Activated T-helper 2 cell treated with anti-CD3 and anti-CD28 coated beads, Interferon-gamma antibody, Interleukin-2, Interleukin-4, amounts not matched to agents 10 μg/mL and 5 μg/mL and 100 μg/mL, durations not matched to agents 14 hours and 24 hours and 36 hours (primary cell): Measurements from ENCODE around the gene CHMP4B. TPM values are rescaled to one million over a fixed set of nuclear protein-coding genes. Genes with fewer than 3 reads are reported as not detected.

ENCODE experiments used
- DNase-seq: peaks from one replicate; pipeline ENCODE4 v3.0.0; 2021; ENCODE audit warnings: low spot score
- H3K27ac Mint-ChIP-seq: one replicate; pipeline ENCODE4 v1.8.0; 2021; ENCODE audit warnings: mixed read lengths
- H3K27me3 Mint-ChIP-seq: one replicate; pipeline ENCODE4 v1.8.0; 2021; ENCODE audit warnings: low read depth, mixed read lengths
- H3K36me3 Mint-ChIP-seq: one replicate; pipeline ENCODE4 v1.8.0; 2021; ENCODE audit warnings: low read depth, mixed read lengths
- H3K4me1 Mint-ChIP-seq: one replicate; pipeline ENCODE4 v1.8.0; 2021; ENCODE audit warnings: low read depth, mixed read lengths
- H3K4me3 Mint-ChIP-seq: one replicate; pipeline ENCODE4 v1.8.0; 2021; ENCODE audit warnings: low read depth, mild to moderate bottlenecking, moderate library complexity, mixed read lengths
- H3K9me3 Mint-ChIP-seq: one replicate; pipeline ENCODE4 v1.8.0; 2021; ENCODE audit warnings: mixed read lengths
- intact Hi-C: fragments of 100-400 bp; cut with micrococcal nuclease; formaldehyde crosslinking; loops from one replicate; pipeline ENCODE4 v1.15.1; 2023
- total RNA-seq: library from RNA; stranded (reverse); gene quantifications from 2 replicates; pipeline ENCODE4 v1.2.3, GENCODE V29; 2022

CHMP4B gene
- total RNA-seq, 1 donor from 2014 or later: 116 TPM

GRCh38 chr20:33815671-33816070, 4.5 kb downstream of the CHMP4B start:
- intact Hi-C loops: no loop called here
- no peak overlapping the region for H3K4me3 Mint-ChIP-seq
- H3K27me3 Mint-ChIP-seq: no peaks in the 10 kb centered on the region
- no peak for DNase-seq
- H3K27ac Mint-ChIP-seq: no peak overlapping the region
- H3K4me1 Mint-ChIP-seq: peaks cover 59% of the 10 kb centered on the region
- peaks cover 72% of the 10 kb centered on the region for H3K36me3 Mint-ChIP-seq
- H3K9me3 Mint-ChIP-seq: no peaks in the 10 kb centered on the region

DNA sequence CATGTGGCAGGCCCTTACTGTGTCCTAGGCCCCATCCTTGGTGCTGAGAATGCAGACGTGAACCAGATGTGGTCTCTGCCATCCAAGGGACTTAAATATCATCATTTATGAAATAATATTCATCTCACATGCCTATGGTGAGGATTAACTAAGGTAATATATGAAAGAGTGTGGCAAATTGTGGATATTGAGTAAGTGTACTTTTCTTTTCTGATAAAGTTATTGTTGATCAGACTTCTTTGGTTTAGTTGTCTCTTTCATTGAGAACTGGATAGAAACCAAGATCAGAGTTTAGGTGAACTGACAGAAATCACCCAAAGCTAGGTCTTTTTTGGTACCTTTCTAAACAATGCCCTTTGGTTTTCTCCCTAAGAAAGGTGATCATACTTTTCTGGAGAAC, 5.0 kb downstream of the CHMP4B start:
- DNase-seq: no peak
- H3K27ac Mint-ChIP-seq: no peak overlapping the region
- no peaks in the 10 kb centered on the region for H3K27me3 Mint-ChIP-seq
- H3K4me1 Mint-ChIP-seq: peaks cover 59% of the 10 kb centered on the region
- intact Hi-C loops: no loop called here
- no peaks in the 10 kb centered on the region for H3K9me3 Mint-ChIP-seq
- no peak overlapping the region for H3K4me3 Mint-ChIP-seq
- peaks cover 72% of the 10 kb centered on the region for H3K36me3 Mint-ChIP-seq

DNA sequence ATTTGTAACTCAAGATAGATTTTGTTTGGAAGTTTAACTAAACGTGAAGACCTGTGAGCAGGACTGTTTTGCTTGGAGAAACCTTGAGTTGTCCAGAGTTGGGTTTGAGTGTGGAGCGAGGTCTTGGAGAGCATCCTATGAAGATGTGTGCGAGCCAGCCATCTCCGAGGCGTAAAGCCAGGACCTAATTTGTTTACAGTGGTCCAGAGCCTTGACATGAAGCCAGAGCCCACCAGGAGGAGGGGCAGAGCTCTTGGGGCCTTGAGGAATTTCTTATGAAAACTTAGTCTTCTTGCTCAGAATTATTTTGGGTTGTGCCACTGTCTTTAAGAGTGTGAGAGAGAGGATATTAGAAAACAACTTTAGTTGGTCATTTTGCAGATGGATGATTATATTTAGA, 6.3 kb downstream of the CHMP4B start:
- H3K27ac Mint-ChIP-seq: no peak overlapping the region

GRCh38 chr20:33819456-33819855, 8.3 kb downstream of the CHMP4B start:
- peaks cover 46% of the 10 kb centered on the region for H3K4me1 Mint-ChIP-seq
- intact Hi-C loops: no loop called here
- no peak for DNase-seq
- no peak overlapping the region for H3K27ac Mint-ChIP-seq
- no peak overlapping the region for H3K4me3 Mint-ChIP-seq
- no peaks in the 10 kb centered on the region for H3K9me3 Mint-ChIP-seq
- H3K27me3 Mint-ChIP-seq: no peaks in the 10 kb centered on the region
- H3K36me3 Mint-ChIP-seq: peaks cover 62% of the 10 kb centered on the region

More for the DNA sequence above, 6.3 kb downstream of the CHMP4B start:
- no peaks in the 10 kb centered on the region for H3K9me3 Mint-ChIP-seq
- peaks cover 65% of the 10 kb centered on the region for H3K36me3 Mint-ChIP-seq
- intact Hi-C loops: no loop called here
- H3K27me3 Mint-ChIP-seq: no peaks in the 10 kb centered on the region
- no peak for DNase-seq
- H3K4me1 Mint-ChIP-seq: peaks cover 59% of the 10 kb centered on the region
- no peak overlapping the region for H3K4me3 Mint-ChIP-seq

- Mint-ChIP-seq H3K4me3 (no peak overlapping the region), H3K27ac (peak overlapping the region; percentile 9), H3K36me3 (peaks cover 60% of the 10 kb centered on the region), H3K9me3 (no peaks in the 10 kb centered on the region), H3K4me1 (peaks cover 47% of the 10 kb centered on the region), H3K27me3 (no peaks in the 10 kb centered on the region)
- DNase-seq: no peak
- intact Hi-C loops: no loop called here
Measured at GRCh38 chr20:33820362-33820761, 9.2 kb downstream of the CHMP4B start.

DNA sequence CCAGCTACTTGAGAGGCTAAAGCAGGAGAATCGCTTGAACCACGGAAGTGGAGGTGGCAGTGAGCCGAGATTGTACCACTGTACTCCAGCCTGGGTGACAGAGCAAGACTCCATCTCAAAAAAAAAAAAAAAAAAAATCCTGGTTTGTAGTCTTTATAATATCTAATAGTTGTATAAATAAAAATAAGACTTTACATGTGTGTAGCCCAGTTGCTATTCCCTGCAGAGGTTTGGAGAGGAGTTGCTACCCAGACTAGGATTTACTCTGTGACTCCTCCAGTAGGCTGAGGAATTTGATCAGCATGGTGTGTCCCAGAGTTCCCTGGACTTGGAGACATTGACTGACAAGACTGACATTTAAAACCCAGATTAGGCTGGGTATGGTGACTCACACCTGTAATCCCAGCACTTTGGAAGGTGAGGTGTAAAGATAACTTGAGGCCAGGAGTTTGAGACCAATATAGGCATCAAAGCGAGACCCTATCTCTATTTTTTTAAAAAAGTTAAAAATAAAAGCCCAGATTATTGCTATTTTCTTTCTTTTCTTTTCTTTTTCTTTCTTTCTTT, 10.2 kb downstream of the CHMP4B start:
- H3K9me3 Mint-ChIP-seq: no peaks in the 10 kb centered on the region
- peaks cover 52% of the 10 kb centered on the region for H3K4me1 Mint-ChIP-seq
- H3K27ac Mint-ChIP-seq: no peak overlapping the region
- no peak overlapping the region for H3K4me3 Mint-ChIP-seq
- peaks cover 50% of the 10 kb centered on the region for H3K36me3 Mint-ChIP-seq
- H3K27me3 Mint-ChIP-seq: no peaks in the 10 kb centered on the region
- intact Hi-C loops: no loop called here
- no peak for DNase-seq

DNA sequence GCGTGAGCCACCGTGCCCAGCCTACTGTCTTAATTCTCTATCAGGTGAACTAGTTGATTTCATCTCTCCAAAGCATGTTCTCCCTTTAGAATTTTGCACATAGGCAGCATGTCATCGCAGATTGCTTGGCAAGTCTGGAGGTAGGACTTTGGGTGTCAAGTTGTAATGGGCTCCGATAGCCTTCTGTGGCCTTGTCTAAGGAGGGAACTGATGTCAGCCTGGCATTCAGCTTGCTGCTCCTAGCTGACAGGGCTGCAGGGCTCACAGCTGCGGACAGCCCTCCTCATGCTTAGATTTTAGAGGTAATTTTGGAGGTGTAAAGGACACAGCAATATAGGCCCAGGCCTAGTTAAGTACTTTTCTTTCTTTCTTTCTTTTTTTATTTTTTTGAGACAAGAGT, 11.3 kb downstream of the CHMP4B start:
- peaks cover 42% of the 10 kb centered on the region for H3K36me3 Mint-ChIP-seq
- no peak overlapping the region for H3K27ac Mint-ChIP-seq
- DNase-seq: no peak
- H3K4me1 Mint-ChIP-seq: peaks cover 53% of the 10 kb centered on the region
- intact Hi-C loops: no loop called here
- no peaks in the 10 kb centered on the region for H3K9me3 Mint-ChIP-seq
- no peak overlapping the region for H3K4me3 Mint-ChIP-seq
- H3K27me3 Mint-ChIP-seq: no peaks in the 10 kb centered on the region

- intact Hi-C loops: no loop called here
- no peaks in the 10 kb centered on the region for H3K9me3 Mint-ChIP-seq
- peaks cover 36% of the 10 kb centered on the region for H3K36me3 Mint-ChIP-seq
- no peaks in the 10 kb centered on the region for H3K27me3 Mint-ChIP-seq
- H3K4me1 Mint-ChIP-seq: peaks cover 50% of the 10 kb centered on the region
- no peak overlapping the region for H3K4me3 Mint-ChIP-seq
- no peak for DNase-seq
- no peak overlapping the region for H3K27ac Mint-ChIP-seq
Measured at GRCh38 chr20:33822991-33823390, 11.8 kb downstream of the CHMP4B start.

DNA sequence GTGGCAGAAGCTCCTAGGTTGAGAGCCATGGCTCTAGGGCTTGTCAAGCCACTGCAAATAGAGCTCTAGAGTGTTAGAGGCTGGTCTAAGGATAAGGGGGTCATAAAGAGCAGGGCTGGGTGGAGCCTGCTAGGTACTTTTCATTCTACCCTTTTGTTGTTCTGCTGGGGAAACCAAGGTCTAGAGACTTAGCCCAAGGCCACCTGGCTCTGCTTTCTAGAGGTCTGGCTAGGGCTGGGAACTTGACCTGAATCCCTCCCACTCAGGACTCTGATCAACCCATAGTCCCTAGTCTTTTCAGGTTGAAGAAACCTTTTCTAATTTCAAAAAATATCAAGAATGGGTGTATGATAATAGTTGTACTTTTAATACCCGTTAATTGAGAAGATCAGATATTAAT, 13.7 kb downstream of the CHMP4B start:
- no peak for DNase-seq
- Mint-ChIP-seq H3K27ac (no peak overlapping the region), H3K4me1 (peaks cover 55% of the 10 kb centered on the region), H3K9me3 (no peaks in the 10 kb centered on the region), H3K4me3 (no peak overlapping the region), H3K27me3 (no peaks in the 10 kb centered on the region), H3K36me3 (peaks cover 28% of the 10 kb centered on the region)
- intact Hi-C loops: no loop called here

- Mint-ChIP-seq H3K27me3 (no peaks in the 10 kb centered on the region), H3K4me1 (peaks cover 52% of the 10 kb centered on the region), H3K27ac (no peak overlapping the region), H3K9me3 (no peaks in the 10 kb centered on the region), H3K4me3 (no peak overlapping the region), H3K36me3 (peaks cover 26% of the 10 kb centered on the region)
- intact Hi-C loops: no loop called here
- no peak for DNase-seq
Measured at GRCh38 chr20:33825340-33826269, 14.5 kb downstream of the CHMP4B start.

- Mint-ChIP-seq H3K9me3 (no peaks in the 10 kb centered on the region), H3K27ac (no peak overlapping the region), H3K4me1 (peaks cover 51% of the 10 kb centered on the region), H3K4me3 (no peak overlapping the region), H3K27me3 (no peaks in the 10 kb centered on the region), H3K36me3 (peaks cover 26% of the 10 kb centered on the region)
- intact Hi-C loops: no loop called here
- DNase-seq: no peak
Measured at GRCh38 chr20:33826270-33826897, 15.2 kb downstream of the CHMP4B start.

GRCh38 chr20:33827109-33827508, 16.0 kb downstream of the CHMP4B start:
- Mint-ChIP-seq H3K4me3 (no peak overlapping the region), H3K27ac (no peak overlapping the region), H3K4me1 (peaks cover 49% of the 10 kb centered on the region), H3K36me3 (peaks cover 33% of the 10 kb centered on the region), H3K9me3 (no peaks in the 10 kb centered on the region), H3K27me3 (no peaks in the 10 kb centered on the region)
- intact Hi-C loops: no loop called here
- DNase-seq: no peak
